Measurements from ENCODE around the gene TTC36.

GRCh38 chr11:118530180-118530682, 3.0 kb downstream of the TTC36 start:
- TF ChIP-seq, protein P1, sequence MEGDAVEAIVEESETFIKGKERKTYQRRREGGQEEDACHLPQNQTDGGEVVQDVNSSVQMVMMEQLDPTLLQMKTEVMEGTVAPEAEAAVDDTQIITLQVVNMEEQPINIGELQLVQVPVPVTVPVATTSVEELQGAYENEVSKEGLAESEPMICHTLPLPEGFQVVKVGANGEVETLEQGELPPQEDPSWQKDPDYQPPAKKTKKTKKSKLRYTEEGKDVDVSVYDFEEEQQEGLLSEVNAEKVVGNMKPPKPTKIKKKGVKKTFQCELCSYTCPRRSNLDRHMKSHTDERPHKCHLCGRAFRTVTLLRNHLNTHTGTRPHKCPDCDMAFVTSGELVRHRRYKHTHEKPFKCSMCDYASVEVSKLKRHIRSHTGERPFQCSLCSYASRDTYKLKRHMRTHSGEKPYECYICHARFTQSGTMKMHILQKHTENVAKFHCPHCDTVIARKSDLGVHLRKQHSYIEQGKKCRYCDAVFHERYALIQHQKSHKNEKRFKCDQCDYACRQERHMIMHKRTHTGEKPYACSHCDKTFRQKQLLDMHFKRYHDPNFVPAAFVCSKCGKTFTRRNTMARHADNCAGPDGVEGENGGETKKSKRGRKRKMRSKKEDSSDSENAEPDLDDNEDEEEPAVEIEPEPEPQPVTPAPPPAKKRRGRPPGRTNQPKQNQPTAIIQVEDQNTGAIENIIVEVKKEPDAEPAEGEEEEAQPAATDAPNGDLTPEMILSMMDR (IDR thresholded peaks at IDR 0.05), result no peak
- TF ChIP-seq POLR2AphosphoS5 (IDR thresholded peaks at IDR 0.05) (no peak), POLR2A (IDR thresholded peaks at IDR 0.05) (no peak)

Measured in stomach (tissue), 4 donors.